GM19240 (cell line): ENCODE measurements around the gene NUFIP2.
A peak's percentile ranks its signal among the peaks of the same experiment; 100 is the strongest.
"Not testable (repeated sequence)": the region's sequence is repeated elsewhere in the genome, so short reads cannot be mapped to it uniquely, and the experiment has no call there.

Source experiments
- DNase-seq: peaks from one replicate; pipeline ENCODE4 v3.0.0; 2011; ENCODE audit warnings: low spot score; ENCODE audit not compliant: insufficient read length

NUFIP2 gene

DNA sequence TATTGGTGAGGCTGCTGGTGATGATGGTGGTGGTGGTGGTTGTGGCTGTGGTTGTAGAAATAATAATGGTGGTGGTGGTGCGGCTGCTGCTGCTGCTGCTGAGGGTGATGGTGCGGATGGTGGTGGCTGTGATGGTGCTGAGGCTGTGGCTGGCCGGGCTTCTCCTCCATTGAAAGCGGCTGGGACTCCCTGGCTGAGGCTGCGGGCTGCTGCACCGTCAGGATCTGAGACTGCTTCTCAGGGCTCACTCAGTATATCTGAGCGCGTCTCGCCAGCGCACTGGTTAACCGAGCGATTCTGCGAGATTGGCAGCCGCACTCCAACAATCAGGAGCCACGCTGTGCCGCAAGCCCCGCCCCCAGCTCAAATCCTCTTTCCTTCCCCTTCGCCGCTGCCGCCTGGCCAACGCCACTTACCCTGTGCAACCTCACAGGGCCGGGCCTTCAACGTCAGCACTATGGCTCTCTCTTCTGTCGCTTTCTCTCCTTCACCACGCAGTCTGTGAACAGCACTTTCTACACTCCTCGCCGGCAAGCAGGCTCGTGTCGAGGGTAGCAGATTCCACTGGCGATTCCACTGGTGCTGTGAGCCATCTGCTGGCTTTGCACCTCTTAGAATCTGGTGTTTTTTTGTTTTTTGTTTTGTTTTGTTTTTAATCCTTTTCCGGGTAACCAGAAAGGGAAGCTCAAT is at the start of gene NUFIP2:
NUFIP2 (minus strand) TSS at position 259 of the 690 bp plus-strand sequence; CDS start at position 170, 89 bp downstream.
- DNase-seq: peak; percentile 96

DNA sequence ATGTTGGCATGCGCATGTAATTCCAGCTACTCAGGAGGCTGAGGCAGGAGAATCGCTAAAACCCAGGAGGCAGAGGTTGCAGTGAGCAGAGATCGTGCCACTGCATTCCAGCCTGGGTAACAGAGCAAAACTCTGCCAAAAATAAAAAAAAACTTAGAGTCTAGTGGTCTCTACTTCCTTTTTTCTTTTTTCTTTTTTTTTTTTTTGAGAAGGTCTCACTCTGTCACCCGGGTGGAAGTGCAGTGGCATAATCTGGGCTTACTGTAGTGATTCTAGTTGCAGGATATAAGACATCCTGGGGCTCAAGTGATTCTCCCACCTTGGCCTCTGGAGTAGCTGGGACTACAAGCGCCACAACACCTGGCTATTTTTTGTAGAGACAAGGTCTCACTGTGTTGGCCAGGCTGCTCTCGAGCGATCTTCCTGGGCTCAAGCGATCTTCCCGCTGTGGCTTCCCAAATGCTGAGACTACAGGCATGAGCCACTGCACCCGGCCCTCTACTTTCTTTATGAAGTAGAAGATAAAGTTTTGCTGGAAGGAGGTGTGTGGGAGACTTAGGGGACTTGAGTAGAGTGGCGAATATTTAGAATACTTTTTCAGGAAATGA is 48.3 kb upstream of the NUFIP2 start:
- no peak for DNase-seq

DNA sequence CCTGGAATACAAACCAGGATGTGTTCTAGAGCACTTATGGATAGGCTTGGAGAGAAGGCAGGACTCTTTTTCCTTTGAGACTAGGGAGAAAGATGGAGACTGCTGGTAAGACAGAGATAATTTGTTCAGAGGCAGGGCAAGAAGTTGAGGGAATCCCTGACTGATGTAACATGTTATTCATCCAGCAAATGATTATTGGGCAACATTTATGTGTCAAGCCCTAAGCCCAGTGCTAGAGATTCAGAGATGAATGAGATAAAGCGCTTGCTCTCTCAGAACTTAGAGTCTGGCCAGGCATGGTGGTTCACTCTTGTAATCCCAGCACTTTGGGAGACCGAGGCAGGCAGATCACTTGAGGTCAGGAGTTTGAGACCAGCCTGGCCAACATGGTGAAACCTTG is 47.8 kb upstream of the NUFIP2 start:
- no peak for DNase-seq

GRCh38 chr17:29339016-29339415 is 45.1 kb upstream of the NUFIP2 start:
- DNase-seq: not testable (repeated sequence)

DNA sequence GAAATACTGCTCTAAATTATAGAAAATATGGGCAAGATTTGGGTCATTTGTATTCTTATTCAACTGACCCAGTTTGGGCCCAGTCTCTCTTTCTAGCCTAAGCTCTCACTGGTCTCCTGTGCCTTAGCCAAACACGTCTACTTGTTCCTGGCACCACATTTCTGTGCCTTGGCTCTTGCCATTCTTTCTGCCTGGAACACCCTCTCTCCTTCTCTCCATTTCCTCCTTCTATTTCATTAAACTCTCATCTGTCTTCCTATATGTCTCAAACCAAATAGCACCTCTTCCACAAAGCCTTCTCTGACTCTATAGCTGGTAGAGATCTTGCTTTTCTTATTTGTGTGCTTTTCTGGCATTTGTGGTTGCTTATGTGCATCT is 37.7 kb upstream of the NUFIP2 start:
- DNase-seq: no peak

DNA sequence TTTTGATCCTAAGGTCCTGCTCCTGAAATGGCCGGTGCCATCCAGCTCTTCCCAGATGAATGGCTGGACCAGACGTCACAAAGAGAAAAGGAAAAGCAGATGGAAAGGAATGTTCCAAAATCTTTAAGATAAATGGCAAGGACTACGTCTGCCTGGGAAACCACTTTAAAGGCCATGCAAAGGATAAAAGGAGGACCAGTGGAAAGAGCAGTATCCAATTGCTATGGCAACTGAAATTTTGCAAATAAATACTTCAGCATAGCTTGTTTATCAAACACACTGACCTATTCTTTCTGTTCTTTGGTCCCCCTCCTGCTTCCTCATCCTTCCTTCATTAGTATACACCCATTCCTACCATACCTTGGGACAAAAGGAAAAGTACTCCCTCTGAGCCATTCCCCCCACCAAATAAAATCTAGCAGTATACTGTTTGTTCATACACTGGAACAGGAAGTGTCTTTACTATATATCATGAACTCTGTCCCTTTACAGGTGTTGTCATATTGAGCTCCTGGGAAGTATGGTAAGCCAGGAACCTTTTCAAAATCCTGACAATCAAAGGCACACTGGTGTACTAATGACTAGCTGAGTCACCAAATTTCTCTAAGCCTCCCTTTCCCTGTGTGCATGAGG is 37.2 kb upstream of the NUFIP2 start:
- no peak for DNase-seq

DNA sequence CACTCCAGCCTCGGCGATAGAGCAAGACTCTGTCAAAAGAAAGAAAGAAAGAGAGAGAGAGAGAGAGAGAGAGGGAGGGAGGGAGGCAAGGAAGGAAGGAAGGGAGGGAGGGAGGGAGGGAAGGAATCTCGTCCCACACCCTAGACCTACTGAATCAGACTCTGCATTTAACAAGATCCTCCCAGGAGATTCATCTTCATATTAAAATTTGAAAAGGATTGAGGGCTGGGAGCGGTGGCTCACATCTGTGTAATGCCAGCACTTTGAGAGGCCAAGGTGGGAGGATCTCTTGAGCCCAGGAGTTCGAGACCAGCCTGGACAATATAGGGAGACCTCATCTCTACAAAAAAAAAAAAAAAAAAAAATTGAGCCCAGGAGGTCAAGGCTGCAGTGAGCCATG is 33.5 kb upstream of the NUFIP2 start:
- DNase-seq: no peak

GRCh38 chr17:29326023-29326813 is 32.3 kb upstream of the NUFIP2 start:
- no peak for DNase-seq

- no peak for DNase-seq
Measured at GRCh38 chr17:29322363-29322762, 28.4 kb upstream of the NUFIP2 start.

GRCh38 chr17:29303386-29303785 is 9.4 kb upstream of the NUFIP2 start:
- DNase-seq: no peak

GRCh38 chr17:29299031-29299430 is 5.1 kb upstream of the NUFIP2 start:
- DNase-seq: no peak

GRCh38 chr17:29295420-29295819 is 1.5 kb upstream of the NUFIP2 start:
- no peak for DNase-seq

DNA sequence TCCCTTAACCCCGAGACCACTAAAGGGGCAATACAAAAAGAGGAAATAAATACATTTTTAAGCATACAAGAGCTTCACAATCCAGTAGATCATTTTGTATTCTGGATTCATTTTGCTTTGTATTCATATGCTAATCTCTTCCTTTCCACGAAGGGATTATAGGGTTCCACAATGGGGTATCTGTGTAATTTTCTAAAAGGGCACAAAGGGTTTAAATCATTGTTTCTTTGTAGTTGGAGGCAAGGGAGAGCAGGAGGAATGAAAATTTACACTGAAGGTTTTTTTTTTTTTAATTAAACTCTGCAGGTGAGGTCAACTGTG is 592 bp upstream of the NUFIP2 start:
- no peak for DNase-seq

DNA sequence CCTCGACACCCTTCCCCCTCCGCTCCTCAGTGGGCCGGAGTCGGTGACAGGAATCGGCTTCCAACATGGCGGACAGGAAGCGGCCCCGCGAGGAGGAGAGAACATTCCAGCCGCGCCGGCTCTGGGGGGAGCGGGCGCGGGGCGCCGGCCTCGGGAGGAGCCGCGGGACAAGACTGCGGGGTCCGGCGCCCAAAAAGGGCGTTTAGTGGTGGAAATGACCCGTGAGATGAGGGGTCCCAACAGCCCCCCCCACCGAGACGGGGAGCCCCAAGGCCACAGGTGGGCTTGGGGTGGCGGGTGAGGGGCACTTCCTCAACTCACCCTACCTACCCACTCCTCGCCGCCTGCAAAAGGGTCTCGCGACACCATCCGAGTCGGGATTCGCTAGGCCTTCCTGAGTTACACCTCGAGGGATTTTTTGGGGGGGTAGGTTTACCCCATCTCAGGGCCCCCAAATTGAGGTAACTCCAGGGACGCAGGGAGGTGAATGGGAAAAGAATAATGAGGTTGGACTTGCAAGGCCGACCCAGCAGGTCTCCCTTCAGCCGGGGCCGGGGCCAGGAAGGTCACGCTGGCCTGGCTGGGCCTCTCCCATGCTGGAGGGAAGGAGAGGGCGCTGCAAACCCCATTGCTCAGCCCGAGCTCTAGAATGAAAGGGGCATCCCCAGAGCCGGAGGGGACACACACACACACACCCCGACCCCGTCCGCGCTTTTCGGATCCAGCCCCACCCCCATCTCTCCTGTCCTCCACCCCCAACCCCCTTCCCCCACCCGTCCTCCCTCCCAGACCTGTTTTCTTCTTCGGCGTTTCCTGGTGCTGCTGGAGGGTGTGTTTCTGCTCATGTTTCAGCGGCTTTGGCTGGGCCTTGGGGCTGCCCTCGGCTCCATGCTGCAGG is 707 bp downstream of the NUFIP2 start:
- peak; percentile 36 for DNase-seq

- peak; percentile 6 for DNase-seq
Measured at GRCh38 chr17:29292071-29292991, 1.6 kb downstream of the NUFIP2 start.

GRCh38 chr17:29291163-29291752 is 2.7 kb downstream of the NUFIP2 start:
- DNase-seq: peak; percentile 14

DNA sequence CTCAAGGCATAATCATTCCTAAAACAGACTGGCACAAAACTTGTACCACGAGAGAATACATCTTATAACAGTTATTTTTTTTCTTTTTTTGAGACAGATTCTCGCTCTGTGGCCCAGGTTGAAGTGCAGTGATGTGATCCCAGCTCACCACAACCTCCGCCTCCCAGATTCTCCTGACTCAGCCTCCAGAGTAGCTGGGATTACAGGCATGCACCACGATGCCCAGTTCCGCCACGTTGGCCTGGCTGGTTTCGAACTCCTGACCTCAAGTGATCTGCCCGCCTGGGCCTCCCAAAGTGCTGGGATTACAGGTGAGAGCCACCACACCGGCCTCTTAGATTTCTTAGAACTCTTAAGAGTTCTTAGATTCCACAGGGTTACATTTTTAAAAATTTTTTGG is 4.1 kb downstream of the NUFIP2 start:
- DNase-seq: no peak

- DNase-seq: no peak
Measured at GRCh38 chr17:29283961-29284360, 10.0 kb downstream of the NUFIP2 start.

DNA sequence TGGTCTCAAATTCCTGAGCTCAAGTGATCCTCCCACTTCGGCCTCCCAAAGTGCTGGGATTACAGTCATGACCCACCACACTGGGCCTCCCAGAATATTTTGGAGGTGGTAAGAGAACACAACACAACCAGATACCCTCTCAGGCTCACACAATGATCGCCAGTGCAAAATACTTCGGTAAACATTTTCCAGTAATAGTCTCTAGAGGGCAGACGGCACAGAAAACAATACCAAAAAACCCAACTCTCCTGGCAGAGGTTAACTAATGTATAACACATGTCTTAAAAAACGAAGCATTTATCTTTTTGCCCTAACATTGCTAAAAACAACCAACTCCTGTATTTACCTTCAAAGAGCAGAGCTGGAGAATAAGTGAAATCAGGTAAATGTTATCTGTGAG is 10.5 kb downstream of the NUFIP2 start:
- DNase-seq: no peak
